Keratinocyte (primary cell): ENCODE data around the gene OR2AE1.

ENCODE experiments used
- EZH2 ChIP-seq: IDR thresholded peaks from one replicate; pipeline ENCODE4 v1.6.1; 2012; ENCODE audit warnings: inconsistent platforms, mild to moderate bottlenecking, low read length, moderate library complexity
- TF ChIP-seq, protein P1 (sequence below), 3 experiments: IDR thresholded peaks in 1 of 3; conservative IDR thresholded peaks in 1 of 3; optimal IDR thresholded peaks in 1 of 3; 2 replicates in 2 of 3; 3 replicates in 1 of 3; pipeline versions ENCODE3 to v1.5.1; 2011; ENCODE audit warnings: low read length in 3 of 3, mild to moderate bottlenecking in 3 of 3, moderate library complexity in 2 of 3, control low read depth in 1 of 3, inconsistent platforms in 1 of 3; ENCODE audit not compliant: insufficient read depth in 2 of 3; ENCODE audit errors: extremely low read depth in 1 of 3

- TF ChIP-seq, protein P1, sequence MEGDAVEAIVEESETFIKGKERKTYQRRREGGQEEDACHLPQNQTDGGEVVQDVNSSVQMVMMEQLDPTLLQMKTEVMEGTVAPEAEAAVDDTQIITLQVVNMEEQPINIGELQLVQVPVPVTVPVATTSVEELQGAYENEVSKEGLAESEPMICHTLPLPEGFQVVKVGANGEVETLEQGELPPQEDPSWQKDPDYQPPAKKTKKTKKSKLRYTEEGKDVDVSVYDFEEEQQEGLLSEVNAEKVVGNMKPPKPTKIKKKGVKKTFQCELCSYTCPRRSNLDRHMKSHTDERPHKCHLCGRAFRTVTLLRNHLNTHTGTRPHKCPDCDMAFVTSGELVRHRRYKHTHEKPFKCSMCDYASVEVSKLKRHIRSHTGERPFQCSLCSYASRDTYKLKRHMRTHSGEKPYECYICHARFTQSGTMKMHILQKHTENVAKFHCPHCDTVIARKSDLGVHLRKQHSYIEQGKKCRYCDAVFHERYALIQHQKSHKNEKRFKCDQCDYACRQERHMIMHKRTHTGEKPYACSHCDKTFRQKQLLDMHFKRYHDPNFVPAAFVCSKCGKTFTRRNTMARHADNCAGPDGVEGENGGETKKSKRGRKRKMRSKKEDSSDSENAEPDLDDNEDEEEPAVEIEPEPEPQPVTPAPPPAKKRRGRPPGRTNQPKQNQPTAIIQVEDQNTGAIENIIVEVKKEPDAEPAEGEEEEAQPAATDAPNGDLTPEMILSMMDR (optimal IDR thresholded peaks at IDR 0.05 in 1 of 3, IDR thresholded peaks at IDR 0.05 in 1 of 3, conservative IDR thresholded peaks at IDR 0.05 in 1 of 3; ENCODE audit: extremely low read depth in 1 of 3, insufficient read depth in 2 of 3, low read length in 3 of 3) = no peak
- no peak for TF ChIP-seq EZH2
These were observed 46.4 kb upstream of the OR2AE1 start for GRCh38 chr7:99923200-99923599.
